ENCODE results near the gene NUDT17. TPM values are rescaled to one million over a fixed set of nuclear protein-coding genes. Genes with fewer than 3 reads are reported as not detected.
A peak's percentile ranks its signal among the peaks of the same experiment; 100 is the strongest.

Gene NUDT17
- total RNA-seq, 1 donor from 2014 or later, result 13.6 TPM

- peak; percentile 65 for DNase-seq (ENCODE audit: low read depth)
Measured at GRCh38 chr1:145846201-145846612, 777 bp downstream of the NUDT17 start.

- DNase-seq (ENCODE audit: low read depth), result no peak
Measured at GRCh38 chr1:145847827-145848226, 2.4 kb downstream of the NUDT17 start.

DNA sequence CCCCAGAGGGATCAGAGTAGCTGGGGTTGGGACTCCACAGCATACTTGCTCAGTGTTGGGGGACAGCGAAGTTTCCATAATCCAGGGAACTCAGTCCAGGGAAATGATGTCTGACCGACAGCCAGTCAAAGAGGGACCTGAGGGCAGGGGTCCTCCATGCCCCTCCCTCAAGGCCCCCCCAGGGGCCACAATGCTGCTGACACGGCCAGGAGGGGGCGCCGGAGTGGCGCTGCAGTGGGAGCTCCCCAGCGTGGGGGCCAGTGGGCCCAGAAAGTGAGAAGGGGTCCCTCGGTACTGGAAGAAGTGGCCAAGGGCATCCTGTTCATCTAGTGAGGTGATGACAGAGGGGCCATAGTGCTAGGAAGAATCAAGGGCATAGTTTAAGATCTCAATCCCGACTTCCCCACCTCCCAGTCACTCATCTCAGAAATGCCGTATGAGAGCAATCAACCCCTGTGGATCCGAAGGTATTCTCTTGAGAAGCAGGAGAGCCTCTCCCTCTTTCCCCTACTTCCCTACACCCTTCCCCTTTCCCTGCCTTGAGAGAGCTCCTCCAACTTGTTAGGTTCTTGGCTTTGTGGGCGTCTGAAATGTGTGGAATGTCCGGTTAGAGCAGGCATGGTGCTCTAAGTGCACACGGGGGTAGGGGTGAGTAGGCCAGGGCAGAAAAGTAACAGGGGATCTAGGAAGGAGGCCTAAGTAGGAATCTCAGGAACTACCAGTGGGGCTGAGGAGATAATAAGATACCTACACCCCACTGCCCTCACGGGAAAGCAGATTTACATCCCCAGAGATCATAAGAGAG is 4.1 kb downstream of the NUDT17 start:
- DNase-seq (ENCODE audit: low read depth), result peak; percentile 72

DNA sequence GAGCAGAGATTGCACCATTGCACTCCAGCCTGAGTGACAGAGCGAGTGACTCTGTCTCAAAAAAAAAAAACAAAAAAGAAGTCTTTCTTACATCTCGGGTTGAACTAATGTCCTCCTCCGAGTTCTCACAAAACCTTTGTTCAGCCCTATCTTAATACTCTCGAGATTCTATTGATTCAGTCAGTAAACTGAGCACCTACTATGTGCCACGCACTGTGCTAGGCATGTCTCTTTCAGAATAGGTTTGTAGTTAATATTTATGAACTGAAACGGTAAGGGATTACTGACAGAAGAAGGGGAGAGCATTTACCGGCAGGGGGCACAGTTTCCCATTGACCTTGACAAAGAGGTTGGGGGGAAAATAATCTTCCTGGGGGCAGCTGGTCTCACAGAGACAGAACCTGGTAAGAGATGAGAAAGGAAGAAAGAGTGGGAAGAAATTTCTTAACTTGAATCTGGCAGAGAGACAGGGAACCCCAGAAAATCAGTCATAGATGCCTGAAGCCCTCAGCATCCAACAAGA is 10.1 kb downstream of the NUDT17 start:
- DNase-seq (ENCODE audit: low read depth), result no peak

DNA sequence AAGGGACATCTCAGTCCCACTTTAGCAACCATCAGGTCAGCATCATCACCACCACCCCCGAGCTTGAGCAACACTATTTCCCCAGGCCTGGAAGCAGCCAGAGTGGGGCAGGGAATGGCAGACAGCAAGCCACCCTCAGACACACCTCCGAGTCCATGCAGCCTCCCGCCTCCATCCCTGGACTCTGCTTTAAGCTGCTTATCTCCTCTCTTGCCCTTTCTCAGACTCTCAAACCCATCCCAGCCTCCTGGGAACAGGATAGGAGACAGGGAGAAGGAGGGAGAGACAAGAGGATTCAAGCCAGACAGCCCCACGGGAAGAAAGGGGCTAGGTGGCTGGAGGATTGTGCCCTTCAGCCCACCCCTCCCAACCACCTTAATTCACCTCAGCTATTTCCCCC is 11.7 kb downstream of the NUDT17 start:
- no peak for DNase-seq (ENCODE audit: low read depth)

DNA sequence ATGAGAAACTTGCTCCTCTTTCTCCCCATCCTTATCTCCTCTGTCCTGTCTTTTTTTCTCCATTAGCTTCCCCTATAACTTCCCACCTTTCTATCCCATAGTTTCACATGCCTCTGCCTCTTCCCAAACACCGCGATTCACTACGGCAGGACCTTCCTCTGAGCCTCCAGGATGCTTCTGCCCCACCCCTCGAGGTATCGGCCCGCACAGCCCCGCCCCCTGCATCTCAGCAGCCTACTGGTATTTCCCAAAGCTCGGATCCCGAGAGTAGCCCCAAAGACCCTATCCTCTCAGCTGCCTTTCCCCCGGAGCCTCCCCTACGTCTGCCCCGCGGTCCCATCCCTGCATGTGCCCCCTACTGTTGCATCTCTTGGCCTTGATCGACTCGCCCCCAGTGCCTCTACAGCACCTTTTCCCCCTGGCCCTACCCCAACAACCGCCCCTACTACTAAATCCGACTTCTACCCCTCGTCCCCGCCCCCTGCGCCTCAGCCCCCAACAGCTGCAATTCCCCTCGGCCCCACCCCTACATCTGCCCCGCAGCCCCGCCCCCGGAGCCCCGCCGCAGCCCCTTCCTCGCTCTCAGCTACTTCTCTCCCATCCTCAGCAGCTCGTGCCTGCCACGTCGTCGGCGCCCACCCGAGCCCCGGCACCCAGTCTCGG is 12.9 kb downstream of the NUDT17 start:
- DNase-seq (ENCODE audit: low read depth), result peak; percentile 44

GRCh38 chr1:145858901-145859490 is 13.6 kb downstream of the NUDT17 start, which contains the start of gene PIAS3:
Gene PIAS3, minus strand, starts transcription at chr1:145859081. Its CDS starts 91 bp downstream, at chr1:145858990.
- peak; percentile 96 for DNase-seq (ENCODE audit: low read depth)

DNA sequence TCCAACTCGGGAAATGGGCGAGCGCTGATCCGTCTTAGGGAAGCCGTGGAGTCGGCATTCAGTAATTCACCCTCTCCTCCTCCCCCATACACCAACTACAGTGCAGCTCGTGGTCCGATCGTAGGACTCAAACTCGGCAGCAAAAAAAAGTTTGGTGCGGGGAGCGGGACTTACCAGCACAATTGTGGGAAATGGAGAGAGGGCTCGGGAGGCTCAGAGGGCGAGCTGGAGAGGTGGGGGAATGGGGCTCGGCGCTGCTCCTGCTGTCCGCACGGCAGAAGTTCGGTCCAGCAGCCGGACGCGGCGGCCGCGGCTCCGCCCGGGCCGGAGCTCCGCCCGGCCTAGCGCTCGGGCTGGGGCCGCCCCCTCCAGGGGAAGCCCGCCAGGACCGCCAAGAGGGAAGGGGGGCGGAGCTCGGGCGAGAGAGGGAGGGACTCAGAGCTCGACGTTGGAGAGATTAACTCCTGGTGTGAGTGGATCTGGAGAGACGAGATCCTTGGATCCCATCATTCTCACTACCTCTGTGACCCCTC is 14.1 kb downstream of the NUDT17 start:
- DNase-seq (ENCODE audit: low read depth), result peak; percentile 92

DNA sequence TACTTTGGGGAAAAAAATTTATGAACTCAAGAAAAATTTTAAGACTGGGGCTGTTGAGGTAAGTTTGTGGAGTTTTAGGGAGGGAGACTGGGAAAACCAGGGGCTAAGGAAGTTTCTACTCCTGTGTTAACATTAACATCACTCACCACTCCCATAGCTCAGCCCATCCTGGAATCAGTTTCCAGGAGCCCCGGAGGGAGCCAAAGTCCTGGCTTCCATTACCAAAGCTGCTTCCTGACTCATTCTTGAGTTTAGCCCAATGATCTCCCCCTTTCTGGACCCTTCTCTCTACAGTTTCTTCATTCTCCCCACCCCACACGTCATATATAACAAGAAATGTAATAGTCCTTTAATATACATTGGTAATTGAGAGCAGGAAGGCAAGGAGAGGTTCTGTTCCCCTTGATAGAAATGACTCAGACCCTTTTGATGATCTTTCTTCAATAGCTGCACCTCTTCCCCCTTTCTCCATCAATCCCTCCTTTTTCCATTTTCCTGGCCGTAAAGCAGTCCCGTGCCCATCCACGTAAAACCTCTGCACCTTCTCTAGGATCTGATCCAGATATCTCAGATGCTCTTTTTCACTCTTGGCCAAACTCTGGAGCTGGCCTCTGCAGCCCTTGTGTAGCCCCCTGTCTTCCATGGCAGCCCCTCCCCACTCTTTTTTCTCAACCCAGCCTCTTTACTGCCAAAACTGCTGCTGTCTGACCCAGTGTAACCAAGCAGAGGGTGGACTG is 18.0 kb downstream of the NUDT17 start:
- no peak for DNase-seq (ENCODE audit: low read depth)

DNA sequence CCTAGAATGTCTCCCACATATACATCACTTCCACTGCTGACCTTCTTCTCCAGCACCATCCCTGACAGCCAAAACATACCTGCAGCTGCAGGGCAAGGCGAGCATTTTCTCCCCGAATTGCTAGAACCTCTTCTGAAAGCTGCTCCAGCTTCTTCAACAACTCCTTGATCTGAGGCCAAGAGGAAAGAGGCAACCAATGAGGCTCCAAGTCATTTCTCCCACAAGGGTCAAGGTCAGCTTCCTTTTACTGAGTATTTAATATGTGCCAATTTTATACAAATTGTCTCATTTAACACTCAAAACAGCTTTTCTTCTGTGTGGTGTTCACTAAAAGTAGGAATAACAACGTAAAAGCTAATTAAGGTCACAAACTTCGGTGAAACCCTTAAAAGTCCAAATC is 22.8 kb downstream of the NUDT17 start:
- no peak for DNase-seq (ENCODE audit: low read depth)

DNA sequence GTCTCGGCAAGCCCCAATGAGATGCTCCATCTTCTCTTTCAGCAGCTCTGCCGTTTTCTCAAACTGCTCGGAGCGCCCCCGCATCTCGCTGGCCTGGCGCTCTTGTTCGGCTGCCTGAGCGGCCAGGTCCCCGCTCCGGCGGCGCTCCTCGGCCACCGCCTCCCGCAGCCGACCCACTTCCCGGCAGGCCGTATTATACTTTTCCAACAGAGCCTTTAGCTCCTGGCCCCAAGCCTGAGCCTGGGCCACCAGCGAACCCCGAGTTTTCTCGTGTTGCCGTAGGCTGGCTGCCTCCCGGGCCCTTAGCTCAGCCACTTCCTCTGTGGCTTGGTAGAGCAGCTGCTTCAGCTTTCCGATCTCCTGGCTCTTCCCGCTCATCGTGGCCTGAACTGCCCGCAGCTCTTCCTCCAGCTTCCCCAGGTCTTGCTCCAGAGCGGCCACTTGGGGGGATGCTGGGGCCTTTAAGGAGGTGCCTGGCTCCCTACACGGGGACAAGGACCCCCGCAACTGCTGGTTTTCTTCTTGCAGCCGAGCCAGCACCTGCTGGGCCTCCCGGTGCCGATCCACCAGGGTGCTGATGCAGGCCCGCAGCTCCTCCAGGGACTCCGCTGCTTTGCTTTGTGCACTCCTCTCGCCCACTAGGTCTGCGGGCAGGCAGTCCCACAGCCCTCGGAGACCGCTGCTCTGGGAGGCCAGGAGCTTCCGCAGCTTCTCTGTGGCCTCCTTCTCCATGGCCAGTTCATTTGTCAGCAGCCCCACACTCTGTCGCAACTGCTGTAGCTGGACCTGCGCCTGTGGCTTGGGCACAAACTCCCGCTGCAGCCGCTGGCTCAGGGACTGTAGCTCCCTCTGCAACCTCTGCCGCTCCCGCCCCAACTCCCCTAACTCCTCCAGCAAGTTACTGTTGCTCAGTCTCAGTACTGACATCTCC is 26.8 kb downstream of the NUDT17 start:
- peak; percentile 73 for DNase-seq (ENCODE audit: low read depth)

DNA sequence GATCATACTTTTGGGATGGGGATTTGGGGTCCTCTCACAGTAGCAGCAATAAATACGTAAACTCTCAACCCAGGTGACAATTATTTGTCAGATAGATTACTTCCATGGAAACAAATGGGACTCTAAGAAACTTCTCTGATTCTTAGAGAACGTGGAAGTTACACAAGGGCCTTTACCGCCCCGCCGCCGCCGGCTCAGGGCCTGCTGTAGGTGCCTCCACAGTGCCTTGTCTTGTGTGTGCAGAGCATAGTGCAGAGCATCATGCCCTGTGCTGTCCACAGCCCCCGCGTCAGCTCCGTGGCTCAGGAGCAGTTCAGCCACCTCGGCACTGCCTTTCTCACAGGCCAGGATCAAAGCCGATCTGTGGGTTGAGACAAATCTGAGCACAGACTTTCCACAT is 29.2 kb downstream of the NUDT17 start:
- no peak for DNase-seq (ENCODE audit: low read depth)

GRCh38 chr1:145877923-145878486 is 32.6 kb downstream of the NUDT17 start:
- no peak for DNase-seq (ENCODE audit: low read depth)

- DNase-seq (ENCODE audit: low read depth), result no peak
Measured at GRCh38 chr1:145878724-145879123, 33.3 kb downstream of the NUDT17 start.

DNA sequence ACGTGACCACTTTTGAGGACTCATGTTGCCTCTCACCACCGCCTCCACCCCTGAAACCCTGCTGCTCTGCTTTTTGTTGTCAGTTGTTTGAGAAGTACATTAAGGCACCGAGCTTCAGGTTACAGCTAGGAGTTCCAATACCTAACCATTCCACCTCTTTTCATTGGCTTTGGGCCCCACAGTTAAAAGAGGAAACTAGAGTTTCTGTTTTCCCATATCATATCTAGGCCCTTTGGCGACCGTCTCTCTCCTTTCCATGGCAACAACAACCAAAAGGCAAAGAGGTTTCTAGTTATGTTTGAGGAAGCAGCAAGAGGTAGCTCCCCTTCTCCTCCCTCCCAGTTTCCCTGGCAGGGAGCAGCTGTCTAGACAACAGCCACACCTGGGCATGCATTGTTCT is 34.3 kb downstream of the NUDT17 start:
- DNase-seq (ENCODE audit: low read depth), result no peak

- DNase-seq (ENCODE audit: low read depth), result no peak
Measured at GRCh38 chr1:145884675-145885074, 39.2 kb downstream of the NUDT17 start.

- peak; percentile 83 for DNase-seq (ENCODE audit: low read depth)
Measured at GRCh38 chr1:145885738-145886287, 40.4 kb downstream of the NUDT17 start, which contains the start of gene ANKRD35. Gene ANKRD35, minus strand, starts transcription at chr1:145885866. Its CDS starts 108 bp downstream, at chr1:145885758.

- DNase-seq (ENCODE audit: low read depth), result no peak
Measured at GRCh38 chr1:145886390-145886789, 41.0 kb downstream of the NUDT17 start.

GRCh38 chr1:145886816-145887215 is 41.4 kb downstream of the NUDT17 start:
- DNase-seq (ENCODE audit: low read depth), result no peak
